ENCODE data around the gene PLCB3.

The PLCB3 gene

DNA sequence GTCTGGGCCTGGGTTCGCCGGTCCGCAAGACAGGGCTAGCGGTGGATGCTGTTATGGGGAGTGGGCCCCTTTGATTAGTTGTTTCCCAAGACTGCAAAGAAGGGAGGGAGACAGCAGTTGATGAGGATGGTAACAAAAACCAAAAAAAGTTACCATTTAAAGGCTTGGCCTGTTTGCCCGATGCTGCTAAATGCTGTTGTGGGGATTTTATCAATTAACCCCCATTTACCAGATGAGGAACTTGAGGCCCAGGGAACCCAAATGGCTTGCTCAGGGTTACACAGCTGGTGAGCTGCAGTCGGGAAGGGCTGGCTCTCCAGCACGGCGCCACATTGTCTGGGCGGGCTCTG lies 28.7 kb upstream of the PLCB3 start:
- DNase-seq = no peak

DNA sequence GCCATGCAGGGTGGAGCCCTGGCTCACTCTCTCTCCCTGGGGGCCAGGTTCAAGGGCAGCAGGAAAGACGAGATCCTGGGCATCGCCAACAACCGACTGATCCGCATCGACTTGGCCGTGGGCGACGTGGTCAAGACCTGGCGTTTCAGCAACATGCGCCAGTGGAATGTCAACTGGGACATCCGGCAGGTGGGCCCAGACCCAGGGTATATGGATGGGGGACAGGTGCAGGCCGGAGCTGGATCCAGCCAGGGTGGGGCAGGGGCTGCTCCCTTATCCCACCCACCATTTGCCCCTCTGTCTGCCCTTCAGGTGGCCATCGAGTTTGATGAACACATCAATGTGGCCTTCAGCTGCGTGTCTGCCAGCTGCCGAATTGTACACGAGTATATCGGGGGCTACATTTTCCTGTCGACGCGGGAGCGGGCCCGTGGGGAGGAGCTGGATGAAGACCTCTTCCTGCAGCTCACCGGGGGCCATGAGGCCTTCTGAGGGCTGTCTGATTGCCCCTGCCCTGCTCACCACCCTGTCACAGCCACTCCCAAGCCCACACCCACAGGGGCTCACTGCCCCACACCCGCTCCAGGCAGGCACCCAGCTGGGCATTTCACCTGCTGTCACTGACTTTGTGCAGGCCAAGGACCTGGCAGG lies 28.2 kb upstream of the PLCB3 start:
- DNase-seq = no peak

DNA sequence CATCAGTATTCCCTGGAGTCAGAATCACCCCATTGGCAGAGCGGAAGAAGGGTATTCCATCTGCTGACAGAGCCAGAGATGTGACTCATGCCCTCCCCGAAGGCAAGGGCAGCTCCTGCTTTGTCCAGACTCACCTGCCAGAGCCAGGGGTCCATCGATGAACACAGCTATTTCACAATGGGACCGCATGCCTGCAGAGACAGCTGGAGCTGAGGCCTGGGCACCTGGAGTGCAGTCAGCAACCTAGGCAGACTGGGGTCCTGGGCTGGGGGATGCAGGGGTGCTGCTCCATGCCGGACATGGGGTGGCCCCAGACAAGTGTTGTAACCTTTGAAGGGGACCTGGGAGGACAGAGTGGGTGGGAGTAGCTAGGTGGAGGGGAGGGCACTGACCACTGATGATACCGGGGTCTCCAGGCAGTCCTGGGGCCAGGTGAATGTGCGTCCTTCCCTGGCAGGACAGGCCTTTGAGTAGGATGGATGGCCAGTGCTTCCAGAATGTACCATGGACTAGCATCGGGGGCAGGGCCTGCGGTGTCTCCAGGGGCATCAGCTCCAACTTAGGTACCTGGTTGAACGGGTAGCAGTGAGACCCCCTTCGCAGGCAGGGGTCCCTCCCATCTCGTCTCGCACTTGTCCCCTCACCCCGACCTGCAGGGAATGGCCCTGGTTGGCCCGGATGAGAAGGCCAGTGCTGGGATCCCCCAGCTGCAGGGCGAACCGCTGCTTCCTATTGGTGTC lies 27.0 kb upstream of the PLCB3 start:
- DNase-seq = no peak

DNA sequence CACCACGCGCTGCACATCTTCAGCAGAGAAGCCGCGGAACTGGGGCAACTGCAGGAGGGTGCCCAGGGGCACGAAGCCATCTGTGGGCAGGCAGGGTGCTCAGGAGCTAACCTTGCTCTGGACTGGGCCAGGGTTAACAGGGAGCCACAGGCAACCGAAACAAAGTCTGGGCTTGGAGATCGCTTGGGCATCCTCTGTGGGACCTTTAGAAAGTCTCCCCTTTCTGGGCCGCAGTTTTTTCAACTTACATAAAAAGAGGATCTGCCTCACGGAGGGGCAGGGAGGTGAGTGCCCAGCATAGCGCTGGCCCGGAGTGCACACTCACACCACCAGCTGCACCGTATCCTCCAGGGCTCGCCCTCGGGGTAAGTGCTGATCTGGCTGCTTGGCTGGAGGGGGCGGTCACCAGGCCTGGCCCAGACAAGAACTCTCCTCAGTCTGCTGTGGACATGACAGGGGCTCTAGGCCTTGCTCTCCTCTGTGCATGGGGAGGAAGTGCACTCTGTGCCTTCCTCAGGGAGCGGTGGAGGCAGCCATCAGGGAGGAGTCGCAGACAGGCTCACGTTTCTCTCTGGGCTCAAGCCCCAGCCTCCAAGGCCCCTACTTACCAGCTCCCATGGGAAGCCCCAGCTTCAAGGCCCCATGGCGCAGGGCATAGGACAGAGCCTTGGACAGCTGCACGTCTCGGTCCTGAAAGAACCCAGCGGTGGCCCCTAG lies 26.3 kb upstream of the PLCB3 start:
- no peak for DNase-seq

DNA sequence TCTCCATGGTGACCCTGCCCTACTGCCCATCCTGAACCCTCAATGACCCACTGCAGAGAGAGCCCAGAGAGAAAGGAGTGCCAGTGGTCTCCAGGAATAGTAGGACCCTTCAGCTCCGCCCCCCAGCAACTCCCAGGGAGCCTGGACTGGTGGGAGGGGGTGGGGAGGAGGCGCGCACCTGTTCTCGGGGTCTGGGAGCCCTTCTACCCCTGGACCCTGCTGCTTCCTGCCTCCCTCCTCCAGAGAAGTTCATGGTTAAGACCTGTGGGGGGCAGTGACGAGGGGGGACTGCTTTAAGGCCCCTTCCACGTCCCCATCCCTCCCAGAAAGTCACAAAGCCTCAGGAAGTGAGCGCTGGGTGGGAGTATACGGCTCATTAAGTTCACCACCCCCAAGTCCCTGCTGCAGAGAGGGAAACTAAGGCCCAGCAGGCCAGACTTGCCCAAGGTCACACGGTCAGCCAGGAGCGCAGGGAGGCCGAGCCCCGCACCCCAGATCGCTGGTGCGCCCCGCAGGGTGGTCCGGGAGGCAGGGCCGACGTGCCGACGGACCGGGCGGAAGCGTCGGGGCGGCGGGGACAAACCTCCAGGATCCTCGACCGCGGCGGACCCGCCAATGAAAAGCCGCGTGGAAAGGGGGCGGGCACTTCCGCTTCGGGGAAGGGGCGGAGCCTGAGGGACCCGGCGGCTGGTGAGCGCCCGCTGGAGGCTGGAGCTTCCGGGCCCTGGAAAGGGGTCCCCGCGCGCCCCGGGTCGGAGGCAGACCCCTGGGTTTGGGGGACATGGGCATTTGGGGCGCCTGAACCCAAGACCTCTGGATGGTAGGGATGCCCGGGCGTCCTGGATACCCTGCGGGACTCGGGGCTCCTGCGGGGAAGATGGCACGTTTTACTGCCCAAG lies 25.5 kb upstream of the PLCB3 start, which contains the start of the genes NUDT22 and TRPT1:
Gene NUDT22, plus strand, starts transcription at position 667 of the 899 bp plus-strand sequence. CDS start 379 bp downstream, outside the sequence.
Gene TRPT1, minus strand, starts transcription at position 579 of the 899 bp plus-strand sequence. Its CDS starts 326 bp downstream, at position 253.
- peak; percentile 75 for DNase-seq

DNA sequence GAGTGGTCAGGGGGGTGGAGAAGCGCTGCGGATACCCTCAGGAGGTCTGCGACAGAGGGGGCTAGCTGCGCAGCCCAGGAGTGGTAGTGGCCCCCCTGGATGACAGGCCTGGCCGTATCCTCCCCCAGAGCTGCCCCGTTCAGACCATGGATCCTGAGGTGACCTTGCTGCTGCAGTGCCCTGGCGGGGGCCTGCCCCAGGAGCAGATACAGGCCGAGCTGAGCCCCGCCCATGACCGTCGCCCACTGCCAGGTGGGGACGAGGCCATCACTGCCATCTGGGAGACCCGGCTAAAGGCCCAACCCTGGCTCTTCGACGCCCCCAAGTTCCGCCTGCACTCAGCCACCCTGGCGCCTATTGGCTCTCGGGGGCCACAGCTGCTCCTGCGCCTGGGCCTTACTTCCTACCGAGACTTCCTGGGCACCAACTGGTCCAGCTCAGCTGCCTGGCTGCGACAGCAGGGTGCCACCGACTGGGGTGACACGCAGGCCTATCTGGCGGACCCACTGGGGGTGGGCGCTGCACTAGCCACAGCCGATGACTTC lies 24.8 kb upstream of the PLCB3 start:
- peak; percentile 81 for DNase-seq

DNA sequence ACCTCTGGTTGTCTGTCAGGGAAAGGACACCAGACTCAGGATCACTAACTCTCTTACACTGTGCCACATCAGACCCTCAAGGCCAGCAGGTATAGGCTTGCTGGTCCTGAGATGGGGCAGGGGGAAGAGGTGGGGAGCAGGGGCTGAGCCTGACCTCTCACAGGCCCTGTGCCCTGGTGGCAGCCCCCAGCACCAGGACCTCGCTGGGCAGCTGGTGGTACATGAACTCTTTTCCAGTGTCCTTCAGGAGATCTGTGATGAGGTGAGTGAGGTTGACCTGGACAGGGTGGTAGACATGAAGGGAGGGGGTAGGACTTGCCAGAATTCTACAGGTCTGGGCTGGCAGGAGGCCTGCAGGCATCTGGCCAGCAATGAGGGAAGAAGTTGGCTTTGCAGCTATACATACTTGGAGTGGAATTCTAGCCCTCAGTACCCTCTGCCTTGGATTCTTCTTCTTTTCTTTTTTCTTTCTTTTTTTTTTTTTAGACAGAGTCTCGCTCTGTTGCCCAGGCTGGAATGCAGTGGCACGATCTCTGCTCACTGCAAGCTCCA lies 23.8 kb upstream of the PLCB3 start:
- DNase-seq = no peak

DNA sequence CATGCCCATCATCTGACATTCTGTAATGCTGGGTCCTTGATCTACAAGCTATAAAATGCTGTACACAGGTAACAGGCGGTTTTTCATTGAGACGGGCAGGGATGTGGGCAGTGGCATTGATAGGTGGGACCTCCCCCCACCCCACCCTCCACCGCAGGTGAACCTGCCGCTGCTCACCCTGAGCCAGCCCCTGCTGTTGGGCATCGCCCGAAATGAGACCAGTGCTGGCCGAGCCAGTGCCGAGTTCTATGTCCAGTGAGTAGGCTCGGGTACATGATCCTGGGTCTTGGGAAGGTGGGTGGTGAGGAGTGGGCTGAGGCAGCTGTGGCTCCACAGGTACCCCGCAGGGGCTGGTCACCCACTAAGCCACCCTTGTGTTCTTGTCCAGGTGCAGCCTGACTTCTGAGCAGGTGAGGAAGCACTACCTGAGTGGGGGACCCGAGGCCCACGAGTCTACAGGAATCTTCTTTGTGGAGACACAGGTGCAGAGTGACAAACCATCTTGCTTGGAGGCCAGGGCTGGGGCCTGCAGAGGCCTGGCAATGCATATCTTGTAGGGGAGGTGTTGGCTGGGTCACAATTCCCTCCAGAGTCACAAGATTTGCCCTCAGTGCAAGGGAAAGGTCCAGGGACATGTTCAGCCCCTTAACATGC lies 22.1 kb upstream of the PLCB3 start:
- no peak for DNase-seq

DNA sequence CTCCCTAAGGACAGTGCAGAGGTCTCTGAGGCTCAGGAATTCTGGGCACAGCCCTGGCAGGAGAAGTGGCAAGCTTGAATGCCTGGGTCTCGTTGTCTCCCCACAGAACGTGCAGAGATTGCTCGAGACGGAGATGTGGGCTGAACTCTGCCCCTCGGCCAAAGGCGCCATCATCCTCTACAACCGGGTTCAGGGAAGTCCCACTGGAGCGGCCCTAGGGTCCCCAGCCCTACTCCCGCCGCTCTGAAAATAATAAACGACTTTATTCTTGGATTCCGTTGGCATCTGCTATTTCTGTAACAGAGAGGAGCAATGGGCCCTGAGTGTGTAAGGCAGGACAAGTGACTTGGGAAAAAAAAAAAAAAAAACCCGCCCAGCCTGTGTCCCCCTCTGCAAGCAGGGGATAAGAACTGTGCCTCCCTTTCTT lies 21.6 kb upstream of the PLCB3 start:
- DNase-seq = no peak

DNA sequence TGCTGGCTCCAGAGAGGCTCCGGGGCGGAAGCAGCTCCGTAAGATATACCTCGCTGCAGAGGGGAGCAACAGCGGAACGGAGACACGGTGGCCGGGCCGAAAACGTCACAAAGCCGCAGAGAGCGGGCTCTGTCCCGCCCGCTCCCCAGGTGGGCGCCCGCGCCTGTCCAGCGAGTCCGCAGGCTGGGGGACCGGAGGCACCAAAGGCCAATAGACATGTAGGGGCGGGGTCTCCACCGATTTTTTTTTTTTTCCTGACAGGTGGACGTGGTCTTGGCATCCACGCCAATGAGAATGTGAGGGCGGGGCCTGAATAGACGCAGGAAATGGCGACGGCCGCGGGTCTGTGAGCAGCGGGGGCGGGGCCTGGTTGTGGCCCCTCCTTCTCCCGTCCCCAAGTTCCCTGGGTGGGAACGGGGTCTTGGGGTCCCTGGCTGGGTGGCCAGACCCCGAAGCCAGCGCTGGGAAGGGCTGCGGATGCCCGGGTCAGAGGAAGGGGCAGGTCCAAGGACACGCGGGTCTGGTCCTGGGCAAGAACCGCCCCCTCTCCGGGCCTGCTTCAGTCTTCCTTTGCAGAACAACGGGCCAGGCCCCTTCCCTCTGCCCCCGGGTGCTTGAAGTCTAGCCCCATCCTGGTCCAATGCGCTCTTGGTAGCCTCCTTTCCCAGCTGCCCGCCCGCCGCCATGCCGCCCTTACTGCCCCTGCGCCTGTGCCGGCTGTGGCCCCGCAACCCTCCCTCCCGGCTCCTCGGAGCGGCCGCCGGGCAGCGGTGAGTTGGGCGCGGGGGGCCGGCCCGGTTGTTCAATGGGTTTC lies 21.0 kb upstream of the PLCB3 start, which contains the start of gene DNAJC4:
Gene DNAJC4, plus strand, starts transcription at position 378 of the 814 bp plus-strand sequence. Its CDS starts 307 bp downstream, at position 685.
- peak; percentile 85 for DNase-seq

DNA sequence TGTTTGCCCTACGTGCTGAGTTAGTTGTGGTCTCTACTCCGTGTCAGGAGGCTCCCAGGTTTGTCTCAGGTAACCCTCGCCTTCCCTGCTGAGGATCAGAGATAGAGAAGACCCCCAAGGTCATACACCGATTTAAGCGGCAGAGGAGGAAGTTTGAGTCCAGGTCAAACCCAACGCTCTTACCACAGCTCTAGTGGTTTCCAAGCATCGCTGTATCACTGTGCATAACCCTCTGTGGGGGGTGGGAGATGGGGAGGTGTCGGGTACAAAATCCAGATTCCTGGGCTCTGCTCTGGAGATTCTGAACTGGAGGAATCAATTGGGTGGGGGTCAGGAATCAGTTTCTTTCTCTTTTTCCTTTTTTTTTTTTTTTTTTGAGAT lies 20.4 kb upstream of the PLCB3 start:
- peak; percentile 55 for DNase-seq

DNA sequence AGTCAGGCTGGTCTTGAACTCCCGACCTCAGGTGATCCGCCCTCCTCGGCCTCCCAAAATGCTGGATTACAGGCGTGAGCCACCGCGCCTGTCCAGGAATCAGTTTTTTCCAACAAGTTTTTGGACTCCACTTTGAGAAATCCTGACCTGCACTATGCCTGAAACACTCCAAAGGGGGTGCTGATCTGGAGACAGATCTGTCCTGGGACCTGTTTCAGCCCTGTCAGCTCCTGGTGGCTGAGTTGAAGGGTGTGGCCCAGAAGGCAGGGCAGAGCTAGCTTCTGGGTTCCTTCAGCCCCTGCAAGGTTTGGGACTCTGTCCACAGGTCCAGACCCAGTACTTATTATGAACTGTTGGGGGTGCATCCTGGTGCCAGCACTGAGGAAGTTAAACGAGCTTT lies 19.8 kb upstream of the PLCB3 start:
- no peak for DNase-seq

DNA sequence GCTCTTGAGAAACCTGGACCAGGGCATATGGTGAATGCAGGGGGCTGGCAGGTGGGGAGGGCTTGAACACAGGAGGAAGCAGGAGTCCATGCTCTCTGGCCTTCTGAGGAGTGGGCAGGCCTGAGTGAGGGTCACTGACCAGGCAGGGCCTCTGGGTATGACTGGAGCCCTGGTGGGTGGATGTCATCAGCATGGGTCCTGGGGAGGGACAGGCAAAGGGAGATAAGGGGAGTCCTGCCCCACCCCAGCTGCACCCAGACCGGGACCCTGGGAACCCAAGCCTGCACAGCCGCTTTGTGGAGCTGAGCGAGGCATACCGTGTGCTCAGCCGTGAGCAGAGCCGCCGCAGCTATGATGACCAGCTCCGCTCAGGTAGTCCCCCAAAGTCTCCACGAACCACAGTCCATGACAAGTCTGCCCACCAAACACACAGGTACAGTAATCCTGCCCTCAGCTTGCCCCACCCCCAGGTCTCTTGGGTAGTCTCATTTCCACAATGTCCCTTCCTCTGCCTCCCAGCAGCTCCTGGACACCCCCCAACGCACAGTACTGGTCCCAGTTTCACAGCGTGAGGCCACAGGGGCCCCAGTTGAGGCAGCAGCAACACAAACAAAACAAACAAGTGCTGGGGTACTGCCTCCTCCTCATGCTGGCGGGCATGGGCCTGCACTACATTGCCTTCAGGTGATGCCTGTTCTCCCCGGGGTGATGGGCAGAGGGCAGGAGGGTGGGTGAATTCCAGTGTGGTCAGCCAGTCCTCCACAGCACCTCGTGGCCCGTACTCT lies 19.0 kb upstream of the PLCB3 start:
- DNase-seq = no peak

DNA sequence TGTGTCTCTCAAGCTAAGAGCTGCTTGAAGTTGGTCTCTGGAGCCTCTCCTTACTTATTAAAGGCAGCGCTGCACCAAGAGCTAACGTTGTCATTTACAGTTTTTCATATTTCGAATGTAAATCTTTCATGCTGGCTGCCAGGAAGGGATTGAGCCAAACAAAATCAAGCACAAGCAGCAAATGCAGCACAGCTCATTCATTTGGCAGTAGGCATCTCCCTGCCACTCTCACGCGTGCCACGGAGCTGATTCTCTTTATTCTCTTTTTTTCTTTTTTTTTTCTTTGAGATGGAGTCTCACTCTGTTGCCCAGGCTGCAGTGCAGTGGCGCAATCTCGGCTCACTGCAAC lies 18.4 kb upstream of the PLCB3 start:
- DNase-seq = no peak

DNA sequence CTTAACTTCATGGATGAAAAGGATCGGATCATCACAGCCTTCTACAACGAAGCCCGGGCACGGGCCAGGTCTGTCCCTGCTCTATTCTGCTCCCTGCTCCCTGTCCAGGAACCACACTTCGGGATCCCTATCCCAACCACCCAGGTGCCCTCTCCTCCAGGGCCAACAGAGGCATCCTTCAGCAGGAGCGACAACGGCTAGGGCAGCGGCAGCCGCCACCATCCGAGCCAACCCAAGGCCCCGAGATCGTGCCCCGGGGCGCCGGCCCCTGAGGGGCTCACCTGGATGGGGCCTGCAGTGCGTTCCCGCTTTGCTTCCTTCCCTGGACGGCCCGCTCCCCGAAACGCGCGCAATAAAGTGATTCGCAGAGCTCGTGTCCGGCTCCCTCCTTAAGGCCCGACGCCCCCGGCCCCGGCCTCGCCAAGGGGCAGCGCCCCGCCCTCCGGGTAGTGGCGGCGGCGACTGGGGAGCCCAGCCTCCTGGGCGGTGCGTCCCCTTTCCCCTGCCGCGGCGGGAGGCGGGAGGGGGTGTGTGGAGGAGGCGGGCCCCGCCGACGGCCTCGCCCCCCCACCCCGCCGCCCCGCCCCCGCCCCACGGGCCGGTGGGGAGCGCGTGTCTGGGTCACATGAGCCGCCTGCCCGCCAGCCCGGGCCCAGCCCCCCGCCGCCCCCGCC lies 17.3 kb upstream of the PLCB3 start, which contains the start of gene VEGFB:
Gene VEGFB, plus strand, starts transcription at position 672 of the 674 bp plus-strand sequence. CDS start 250 bp downstream, outside the sequence.
- DNase-seq = no peak

DNA sequence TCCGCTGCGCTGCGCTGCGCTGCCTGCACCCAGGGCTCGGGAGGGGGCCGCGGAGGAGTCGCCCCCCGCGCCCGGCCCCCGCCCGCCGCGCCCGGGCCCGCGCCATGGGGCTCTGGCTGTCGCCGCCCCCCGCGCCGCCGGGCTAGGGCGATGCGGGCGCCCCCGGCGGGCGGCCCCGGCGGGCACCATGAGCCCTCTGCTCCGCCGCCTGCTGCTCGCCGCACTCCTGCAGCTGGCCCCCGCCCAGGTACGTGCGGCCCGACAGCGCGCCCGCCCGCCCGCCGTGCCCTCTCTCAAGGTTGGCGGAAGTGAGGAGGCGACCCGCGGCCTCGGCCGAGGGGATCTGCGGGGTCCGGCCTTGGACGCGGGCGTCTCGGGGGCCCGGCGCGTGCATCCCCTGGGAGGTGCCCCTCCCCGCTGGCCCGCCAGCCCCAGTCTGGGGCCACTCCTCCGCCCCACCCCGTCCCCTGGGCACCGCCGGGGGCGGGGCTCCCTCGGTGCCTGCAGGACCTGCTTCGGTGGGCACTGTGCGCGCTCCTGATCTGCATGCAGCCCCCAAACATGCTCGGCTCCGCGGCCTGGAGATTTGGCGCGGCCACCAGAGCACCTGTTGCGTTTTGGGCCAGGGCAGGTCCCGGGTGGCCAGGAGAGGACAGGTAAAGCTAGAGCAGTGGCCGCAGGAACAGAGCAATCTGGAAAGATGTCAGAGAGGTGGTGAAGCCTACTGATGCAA lies 16.5 kb upstream of the PLCB3 start:
- no peak for DNase-seq

DNA sequence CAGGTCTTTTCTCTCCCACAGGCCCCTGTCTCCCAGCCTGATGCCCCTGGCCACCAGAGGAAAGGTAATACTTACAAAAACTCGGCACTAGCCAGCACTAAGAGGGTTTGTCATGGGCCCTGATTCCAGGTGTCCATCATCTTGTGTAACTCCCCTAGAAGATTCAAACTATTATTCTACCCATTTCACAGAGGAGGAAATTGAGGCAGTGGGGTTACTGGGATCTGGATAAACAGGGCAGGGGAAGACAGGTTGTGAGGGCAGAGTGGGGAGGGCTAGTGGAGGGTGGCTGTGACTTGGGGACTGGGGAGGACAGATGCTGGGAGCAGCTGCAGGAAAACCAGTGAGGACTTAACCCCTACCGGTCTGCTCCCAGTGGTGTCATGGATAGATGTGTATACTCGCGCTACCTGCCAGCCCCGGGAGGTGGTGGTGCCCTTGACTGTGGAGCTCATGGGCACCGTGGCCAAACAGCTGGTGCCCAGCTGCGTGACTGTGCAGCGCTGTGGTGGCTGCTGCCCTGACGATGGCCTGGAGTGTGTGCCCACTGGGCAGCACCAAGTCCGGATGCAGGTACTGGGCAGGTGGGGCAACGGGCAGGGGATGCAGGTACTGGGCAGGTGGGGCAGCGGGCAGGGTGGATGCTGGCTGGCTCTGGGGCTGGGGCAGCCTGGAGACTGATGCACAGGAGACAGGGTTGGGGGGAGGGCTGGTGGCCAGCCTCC lies 15.7 kb upstream of the PLCB3 start:
- DNase-seq = no peak
